Fibroblast of peridontal ligament (primary cell): Measurements from ENCODE around the gene DTNBP1.

ENCODE experiments used
- DNase-seq: peaks from one replicate; pipeline ENCODE4 v3.0.0-alpha.2; 2010; ENCODE audit errors: extremely low read depth

DTNBP1 gene

DNA sequence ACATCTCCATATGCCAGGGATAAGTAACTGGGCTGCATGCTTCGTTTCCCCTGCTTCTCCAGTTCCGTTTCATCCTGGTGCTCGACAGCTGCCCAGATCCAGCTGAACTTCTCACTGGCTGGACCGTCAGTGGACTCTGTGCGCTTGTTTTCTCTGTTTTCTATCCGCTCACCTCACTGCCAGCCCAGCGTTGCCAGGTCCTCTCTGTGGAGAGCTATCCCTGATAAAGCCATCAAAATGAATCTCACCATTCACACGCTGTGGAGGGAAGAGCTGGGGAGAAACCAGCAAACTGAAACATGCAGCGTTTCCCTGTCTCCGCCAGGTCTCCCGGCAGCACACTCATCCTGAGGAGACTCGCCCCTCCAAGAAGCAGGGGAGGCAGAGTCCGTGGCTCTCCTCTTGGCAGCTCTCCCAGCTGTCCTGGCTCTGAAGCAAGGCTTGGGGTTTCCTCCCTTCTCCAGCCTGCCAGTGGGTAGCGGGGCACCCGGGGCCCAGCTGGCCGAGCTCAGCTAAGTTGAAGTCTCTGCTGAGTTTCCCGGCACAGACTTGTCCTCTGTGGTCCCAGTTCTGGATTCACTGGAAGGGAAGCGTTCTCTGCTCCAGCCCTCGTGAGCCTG, 160.9 kb downstream of the DTNBP1 start:
- peak; percentile 58 for DNase-seq

DNA sequence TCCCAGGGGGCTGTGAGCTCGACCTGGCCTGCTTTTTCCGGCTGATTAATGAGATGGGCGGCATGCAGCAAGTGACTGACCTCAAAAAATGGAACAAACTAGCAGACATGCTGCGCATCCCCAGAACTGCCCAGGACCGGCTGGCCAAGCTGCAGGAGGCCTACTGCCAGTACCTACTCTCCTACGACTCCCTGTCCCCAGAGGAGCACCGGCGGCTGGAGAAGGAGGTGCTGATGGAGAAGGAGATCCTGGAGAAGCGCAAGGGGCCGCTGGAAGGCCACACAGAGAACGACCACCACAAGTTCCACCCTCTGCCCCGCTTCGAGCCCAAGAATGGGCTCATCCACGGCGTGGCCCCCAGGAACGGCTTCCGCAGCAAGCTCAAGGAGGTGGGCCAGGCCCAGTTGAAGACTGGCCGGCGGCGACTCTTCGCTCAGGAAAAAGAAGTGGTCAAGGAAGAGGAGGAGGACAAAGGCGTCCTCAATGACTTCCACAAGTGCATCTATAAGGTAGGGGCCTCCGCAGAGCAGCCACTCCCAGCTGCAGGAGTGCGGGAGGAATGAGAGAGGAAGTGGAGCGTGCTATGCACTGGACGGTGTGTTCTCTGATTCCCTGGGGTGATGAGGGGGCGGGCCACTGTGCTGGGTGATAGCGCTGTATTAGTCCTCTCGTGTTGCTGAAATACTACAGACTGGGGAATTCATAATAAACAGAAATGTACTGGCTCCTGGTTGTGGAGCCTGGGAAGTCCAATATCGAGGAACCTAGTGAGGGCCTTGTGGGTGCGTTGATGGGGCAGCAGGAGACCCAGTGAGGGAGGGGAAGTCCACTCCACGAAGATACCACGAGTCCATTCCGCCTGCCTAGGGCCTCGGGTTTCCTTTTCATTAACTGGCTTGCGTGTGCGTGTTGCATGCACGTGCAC, 161.7 kb downstream of the DTNBP1 start:
- no peak for DNase-seq

DNA sequence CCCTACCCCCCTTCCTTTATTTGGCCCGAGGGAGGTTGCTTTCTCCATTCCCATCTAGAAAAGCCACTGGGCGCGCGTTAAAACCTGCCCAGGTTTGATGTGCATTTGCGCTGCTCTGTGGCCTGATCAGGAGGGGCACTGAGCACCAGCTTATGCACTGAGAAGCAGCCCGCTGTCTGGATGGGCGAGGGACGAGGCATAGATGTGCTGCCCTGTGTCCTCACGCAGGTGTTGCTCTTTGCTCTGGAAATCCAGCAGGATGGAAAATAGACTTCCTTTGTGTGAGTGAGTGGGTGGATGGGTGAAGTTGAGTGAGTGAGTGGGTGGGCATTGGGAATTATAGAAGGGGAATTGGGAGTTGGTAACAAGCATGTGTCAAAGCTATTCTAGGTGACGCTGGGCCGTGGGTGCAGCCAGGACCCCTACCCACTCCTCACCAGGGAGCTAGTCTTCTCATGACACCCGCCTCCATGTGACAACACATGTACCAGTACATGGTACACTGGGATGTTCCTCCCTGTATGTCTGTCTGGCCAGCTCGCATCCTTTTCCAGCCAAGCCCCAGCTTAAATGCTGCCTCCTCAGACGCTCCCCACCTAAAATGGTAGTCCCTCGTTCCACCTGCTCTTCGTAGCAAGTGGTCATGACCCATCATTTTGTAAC, 162.6 kb downstream of the DTNBP1 start:
- no peak for DNase-seq

GRCh38 chr6:15499591-15499990, 163.2 kb downstream of the DTNBP1 start:
- no peak for DNase-seq

- no peak for DNase-seq
Measured at GRCh38 chr6:15499125-15499524, 163.7 kb downstream of the DTNBP1 start.

DNA sequence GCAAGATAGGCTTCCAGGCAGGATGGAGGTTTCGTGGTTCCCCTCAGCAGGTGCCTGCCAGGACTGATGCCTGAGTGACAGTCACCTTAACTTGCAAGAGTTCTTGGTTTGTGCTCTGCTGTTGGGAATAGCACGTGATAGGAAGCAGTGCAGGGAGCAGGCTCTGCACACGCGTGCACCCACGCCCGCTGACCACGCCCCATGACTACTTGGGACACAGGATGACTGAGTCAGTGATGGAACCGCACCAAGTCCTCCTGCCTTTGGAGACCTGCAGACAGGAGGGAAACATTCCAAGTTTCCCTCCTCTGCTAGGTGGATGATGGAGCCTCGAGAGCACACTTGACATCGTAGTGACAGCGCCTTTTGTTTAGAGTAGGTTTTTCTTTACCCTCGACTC, 164.2 kb downstream of the DTNBP1 start:
- no peak for DNase-seq

- no peak for DNase-seq
Measured at GRCh38 chr6:15496345-15497131, 166.3 kb downstream of the DTNBP1 start.

DNA sequence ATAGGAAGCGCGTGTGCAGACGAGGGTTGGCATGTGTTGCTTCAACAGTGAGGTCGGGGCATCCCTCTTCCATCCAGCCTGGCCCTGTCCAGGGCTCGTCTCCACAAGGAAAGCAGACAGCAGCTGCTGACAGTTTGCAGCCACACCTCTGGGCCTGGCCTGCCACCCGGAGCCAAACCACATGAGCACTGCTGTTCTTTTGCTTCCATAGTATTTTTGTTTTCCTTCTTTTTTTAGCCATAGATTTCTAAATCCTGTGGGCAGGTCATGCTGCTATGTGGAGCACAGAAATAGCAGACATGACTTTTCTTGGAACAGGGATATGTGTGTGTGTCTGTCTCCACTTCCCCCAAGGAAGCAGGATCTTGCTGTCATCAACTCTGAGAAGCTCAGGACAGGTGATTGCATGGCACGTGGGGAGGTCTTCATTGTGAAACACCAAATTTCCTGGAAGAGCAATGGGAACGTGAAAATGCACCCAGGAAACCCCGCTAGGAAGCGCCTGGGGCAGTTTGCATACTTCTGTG, 167.4 kb downstream of the DTNBP1 start:
- DNase-seq = peak; percentile 40

DNA sequence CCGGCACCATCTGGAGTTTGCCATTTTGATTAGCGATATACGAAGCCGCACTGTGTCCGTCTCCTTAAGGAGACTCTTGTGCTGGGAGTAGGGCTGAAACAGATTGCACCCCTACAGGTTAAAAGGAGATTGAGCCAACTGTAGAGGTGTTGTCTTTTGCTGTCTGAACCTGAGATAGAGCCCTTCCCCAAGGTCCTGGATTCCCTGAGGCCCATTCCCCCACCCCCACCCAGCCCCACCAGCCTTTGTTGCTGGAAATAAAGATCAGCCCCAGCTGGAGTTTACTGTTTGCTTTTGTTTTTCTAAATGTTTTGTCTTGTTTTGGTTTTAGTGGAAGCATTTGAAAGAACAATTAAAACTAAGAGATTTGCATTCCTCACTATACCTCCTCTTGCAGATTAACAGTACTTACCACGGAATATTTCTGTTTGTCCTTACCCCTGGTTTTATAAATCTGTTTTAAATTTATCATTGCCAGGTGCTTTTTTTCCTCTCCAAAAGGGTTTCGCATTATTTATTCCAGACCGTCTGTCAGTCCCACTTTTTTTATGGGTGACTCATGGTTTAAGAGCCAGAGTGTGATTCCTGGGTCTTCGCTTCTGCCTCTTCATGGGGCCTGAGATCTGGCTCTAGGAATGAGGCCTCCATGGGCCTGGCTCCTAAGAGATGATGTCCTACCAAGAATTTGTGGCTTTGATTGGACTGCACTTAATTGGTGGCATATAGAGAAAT, 169.2 kb downstream of the DTNBP1 start:
- DNase-seq = no peak

DNA sequence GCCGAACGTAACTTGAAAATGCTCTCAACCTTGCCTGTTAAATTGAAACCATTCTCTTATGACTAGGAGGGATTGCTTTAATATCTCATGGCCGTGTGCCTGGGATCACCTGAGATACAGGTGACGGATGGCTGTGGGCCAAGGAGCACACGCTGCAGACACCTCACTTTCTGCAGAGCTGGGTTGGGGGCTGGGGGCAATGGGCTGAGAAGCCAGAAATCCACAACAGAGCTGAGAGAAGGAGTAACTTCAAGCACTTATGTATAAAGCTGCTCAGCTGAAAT, 170.9 kb downstream of the DTNBP1 start:
- DNase-seq = no peak

DNA sequence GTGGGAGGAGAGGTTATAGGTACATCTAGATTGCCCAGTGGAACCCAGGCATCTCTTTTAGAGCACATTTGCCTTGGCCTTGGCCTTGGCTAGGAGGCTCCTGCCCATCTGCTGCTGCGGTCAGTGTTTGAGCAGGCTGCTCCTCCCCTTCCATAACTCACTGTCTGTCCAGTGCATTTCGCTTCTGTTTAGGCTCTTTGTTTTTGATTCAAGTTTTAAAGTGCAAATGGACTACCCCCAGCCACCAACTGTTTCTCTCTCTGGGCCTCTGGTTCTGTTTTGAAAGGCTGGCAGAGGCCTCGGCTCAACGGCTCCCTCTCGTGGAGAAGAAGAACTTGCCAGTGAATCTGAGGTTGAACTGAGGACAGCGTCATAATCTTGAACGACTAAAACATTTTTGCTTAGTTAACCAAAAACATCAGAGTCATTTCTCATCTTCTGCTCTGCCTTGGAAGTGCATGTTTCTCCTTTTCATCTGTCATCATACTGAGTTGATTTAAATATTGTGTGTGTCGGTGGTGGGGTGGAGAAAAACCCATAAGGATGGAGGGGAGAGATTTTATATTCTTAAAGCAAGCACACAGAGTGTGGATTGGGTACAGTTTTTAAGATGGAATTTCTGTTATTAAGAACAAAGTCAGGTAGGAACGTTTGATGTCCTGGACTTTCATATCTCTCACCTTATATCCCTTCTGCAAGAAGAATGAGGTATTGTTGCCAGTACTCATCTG, 171.4 kb downstream of the DTNBP1 start:
- DNase-seq = peak; percentile 91

GRCh38 chr6:15490242-15491100, 172.4 kb downstream of the DTNBP1 start:
- DNase-seq = no peak

GRCh38 chr6:15489261-15489962, 173.4 kb downstream of the DTNBP1 start:
- no peak for DNase-seq

DNA sequence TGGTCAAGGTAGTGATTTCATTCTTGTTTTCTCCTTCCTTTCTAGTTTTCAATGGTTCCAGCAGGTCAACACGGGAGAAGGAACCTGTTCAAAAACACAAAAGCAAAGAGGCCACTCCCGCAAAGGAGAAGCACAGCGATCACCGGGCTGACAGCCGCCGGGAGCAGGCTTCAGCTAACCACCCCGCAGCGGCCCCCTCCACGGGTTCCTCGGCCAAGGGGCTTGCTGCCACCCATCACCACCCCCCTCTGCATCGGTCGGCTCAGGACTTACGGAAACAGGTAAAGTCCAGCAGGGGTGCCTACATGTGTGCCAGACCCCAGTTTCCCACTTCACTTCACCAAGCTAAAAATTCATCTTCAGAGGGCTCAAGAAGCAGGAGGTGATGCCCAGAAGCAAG, 175.6 kb downstream of the DTNBP1 start:
- no peak for DNase-seq

- DNase-seq = no peak
Measured at GRCh38 chr6:15485936-15486335, 176.9 kb downstream of the DTNBP1 start.

DNA sequence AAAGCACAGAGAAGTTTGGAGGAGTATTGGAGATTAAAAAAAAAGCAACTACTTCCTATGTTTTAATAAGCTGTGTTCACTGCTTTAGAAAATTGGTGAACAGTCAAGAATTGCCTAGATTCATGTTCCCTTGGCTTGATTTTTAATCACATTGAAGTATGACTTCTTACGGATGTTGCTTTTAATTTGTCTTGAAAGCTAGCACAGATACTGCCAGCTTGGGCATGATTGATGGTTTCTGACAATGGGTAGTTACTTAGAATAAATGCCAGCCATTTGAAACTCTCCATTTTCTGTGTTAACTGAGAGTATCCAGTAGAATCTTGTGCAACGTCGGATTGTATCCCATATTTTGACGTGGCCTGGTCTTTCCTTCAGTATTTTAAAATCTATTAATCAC, 178.0 kb downstream of the DTNBP1 start:
- no peak for DNase-seq

DNA sequence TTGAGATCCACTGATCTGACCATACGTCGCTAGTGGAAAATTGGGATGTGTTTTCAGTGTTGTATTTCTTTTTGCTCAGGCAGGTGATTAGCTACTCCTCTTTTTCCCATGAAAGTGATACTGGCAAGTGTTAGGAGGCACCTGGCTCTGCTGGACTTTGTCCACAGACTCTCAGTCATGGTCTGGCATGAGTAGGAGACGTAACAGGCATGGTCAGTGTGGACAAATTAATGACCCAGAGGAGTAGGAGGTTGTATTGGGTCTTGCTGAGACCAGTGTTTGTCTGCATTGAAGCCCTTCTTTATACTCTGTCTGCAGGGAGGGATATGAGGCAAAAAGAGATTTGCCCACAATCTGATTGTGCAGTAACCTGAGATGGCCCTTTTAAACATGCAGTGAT, 178.7 kb downstream of the DTNBP1 start:
- DNase-seq = no peak

DNA sequence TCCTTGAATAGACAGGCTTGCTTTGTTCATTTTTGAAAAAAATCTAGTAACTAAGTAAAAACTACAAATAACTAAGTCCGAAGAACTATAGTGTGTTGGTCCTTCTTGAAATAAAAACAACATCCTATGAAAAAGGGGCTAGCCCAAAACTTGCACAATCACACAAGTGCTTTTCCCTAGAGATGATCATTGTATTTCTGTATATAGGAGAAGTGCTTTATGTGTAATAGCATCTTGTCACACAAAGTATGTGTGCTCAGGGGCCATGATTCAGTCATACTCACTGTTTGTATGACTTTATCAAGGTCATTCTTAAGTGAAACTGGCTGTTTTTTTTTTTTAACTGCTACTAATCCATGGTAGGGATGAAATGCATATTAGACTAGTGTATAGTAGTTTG, 179.8 kb downstream of the DTNBP1 start:
- no peak for DNase-seq
